Caco-2 (cell line): ENCODE data around the gene DNAH8. TPM values are rescaled to one million over a fixed set of nuclear protein-coding genes. Genes with fewer than 3 reads are reported as not detected.

Experiments
- BruUV-seq: library from RNA; stranded (reverse); fragments of 400-500 nt; replicated peaks from 2 replicates; lab custom pipeline; 2021; lab: Mats Ljungman, UMichigan
- CTCF ChIA-PET: fragments of 300-600 bp; sonication (Branson Sonifier 250); formaldehyde crosslinking; loops from one replicate; lab custom pipeline; 2022; ENCODE audit warnings: antibody characterized with exemption; lab: Charles Lee
- POLR2A ChIA-PET: fragments of 300-600 bp; sonication (Branson Sonifier 250); formaldehyde crosslinking; loops from one replicate; lab custom pipeline; 2022; ENCODE audit warnings: antibody characterized with exemption; lab: Charles Lee
- DNase-seq, 2 experiments: peaks; one replicate each; pipeline versions ENCODE4 v3.0.0 to v3.0.0-alpha.2; 2020 to 2022
- H3K27me3 ChIP-seq: replicated peaks from 2 replicates; pipeline ENCODE4 v1.6.0; 2011; ENCODE audit warnings: low read length; ENCODE audit not compliant: control insufficient read depth, insufficient read depth
- H3K36me3 ChIP-seq: 2 replicates; pipeline ENCODE4 v1.5.1; 2011; ENCODE audit warnings: low read length; ENCODE audit not compliant: control insufficient read depth, insufficient read depth
- H3K4me1 ChIP-seq: fragments of 250-450 bp; sonication (Bioruptor Pico); 2 replicates; pipeline ENCODE4 v1.5.1; 2020; ENCODE audit warnings: mild to moderate bottlenecking
- H3K4me3 ChIP-seq: 2 replicates; pipeline ENCODE4 v1.5.1; 2011; ENCODE audit warnings: low read depth, mild to moderate bottlenecking, control low read depth, low read length
- H3K9me3 ChIP-seq: fragments of 250-450 bp; sonication (Bioruptor Pico); 2 replicates; pipeline ENCODE4 v1.5.1; 2020; ENCODE audit warnings: mild to moderate bottlenecking, moderate library complexity
- H3K27ac Mint-ChIP-seq: one replicate; pipeline ENCODE4 v1.8.0; 2022; ENCODE audit warnings: mixed read lengths; ENCODE audit not compliant: unreplicated experiment
- H3K27me3 Mint-ChIP-seq: one replicate; pipeline ENCODE4 v1.8.0; 2022; ENCODE audit warnings: mixed read lengths; ENCODE audit not compliant: insufficient read depth, unreplicated experiment
- H3K36me3 Mint-ChIP-seq: one replicate; pipeline ENCODE4 v1.8.0; 2022; ENCODE audit warnings: mild to moderate bottlenecking, mixed read lengths; ENCODE audit not compliant: insufficient read depth, unreplicated experiment
- H3K4me1 Mint-ChIP-seq: one replicate; pipeline ENCODE4 v1.8.0; 2022; ENCODE audit warnings: low read depth, mixed read lengths; ENCODE audit not compliant: unreplicated experiment
- H3K4me3 Mint-ChIP-seq: one replicate; pipeline ENCODE4 v1.8.0; 2022; ENCODE audit warnings: mild to moderate bottlenecking, moderate library complexity, mixed read lengths; ENCODE audit not compliant: unreplicated experiment
- H3K9me3 Mint-ChIP-seq: one replicate; pipeline ENCODE4 v1.8.0; 2022; ENCODE audit warnings: mixed read lengths; ENCODE audit not compliant: unreplicated experiment
- intact Hi-C: fragments of 100-400 bp; cut with micrococcal nuclease; formaldehyde crosslinking; loops from one replicate; pipeline ENCODE4 v1.10.0; 2022; ENCODE audit not compliant: unreplicated experiment
- total RNA-seq: library from RNA; stranded (reverse); gene quantifications from 2 replicates; pipeline ENCODE4 v1.2.3, GENCODE V29; 2022
- TF ChIP-seq, protein P1 (sequence below), 2 experiments: fragments of 200-600 bp in 1 of 2; IDR thresholded peaks; 1 replicate in 1 of 2; 2 replicates in 1 of 2; pipeline versions ENCODE4 v1.5.1 to v1.8.0; 2011 to 2022; ENCODE audit warnings: antibody characterized with exemption in 1 of 2, control low read depth in 1 of 2, inconsistent platforms in 1 of 2, low read depth in 1 of 2, low read length in 1 of 2, mild to moderate bottlenecking in 1 of 2, moderate library complexity in 1 of 2; ENCODE audit not compliant: insufficient read depth in 1 of 2, severe bottlenecking in 1 of 2, unreplicated experiment in 1 of 2

DNAH8 gene
- total RNA-seq, 1 experiment from 2014 or later = not detected

DNA sequence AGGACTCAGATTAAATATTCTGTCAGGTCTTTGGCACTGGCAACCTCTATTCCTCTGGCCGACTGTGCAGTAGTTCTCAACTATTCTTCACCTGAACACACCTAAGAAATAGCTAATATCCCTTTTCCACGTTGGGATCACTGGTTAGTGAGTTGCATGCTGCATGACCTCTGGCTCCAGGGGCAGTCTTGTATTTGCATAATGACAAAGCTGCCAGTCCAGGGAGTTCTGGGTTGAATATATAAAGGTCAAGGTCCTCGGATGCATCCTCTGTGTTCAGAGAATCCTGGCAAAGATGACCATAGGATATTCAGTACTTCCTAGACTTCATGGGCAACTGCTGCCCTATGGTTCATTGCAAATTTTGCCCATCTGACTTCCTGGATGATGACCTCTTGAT is 131.2 kb downstream of the DNAH8 start:
- no TSS peak for BruUV-seq
- DNase-seq = no peak
- no peaks in the 10 kb centered on the region for H3K27me3 Mint-ChIP-seq
- ChIA-PET POLR2A (no interaction called here), CTCF (no interaction called here)
- H3K36me3 ChIP-seq = no peaks in the 10 kb centered on the region
- intact Hi-C loops = no loop called here
- H3K4me3 Mint-ChIP-seq = no peak overlapping the region
- no peaks in the 10 kb centered on the region for H3K36me3 Mint-ChIP-seq
- TF ChIP-seq, protein P1, sequence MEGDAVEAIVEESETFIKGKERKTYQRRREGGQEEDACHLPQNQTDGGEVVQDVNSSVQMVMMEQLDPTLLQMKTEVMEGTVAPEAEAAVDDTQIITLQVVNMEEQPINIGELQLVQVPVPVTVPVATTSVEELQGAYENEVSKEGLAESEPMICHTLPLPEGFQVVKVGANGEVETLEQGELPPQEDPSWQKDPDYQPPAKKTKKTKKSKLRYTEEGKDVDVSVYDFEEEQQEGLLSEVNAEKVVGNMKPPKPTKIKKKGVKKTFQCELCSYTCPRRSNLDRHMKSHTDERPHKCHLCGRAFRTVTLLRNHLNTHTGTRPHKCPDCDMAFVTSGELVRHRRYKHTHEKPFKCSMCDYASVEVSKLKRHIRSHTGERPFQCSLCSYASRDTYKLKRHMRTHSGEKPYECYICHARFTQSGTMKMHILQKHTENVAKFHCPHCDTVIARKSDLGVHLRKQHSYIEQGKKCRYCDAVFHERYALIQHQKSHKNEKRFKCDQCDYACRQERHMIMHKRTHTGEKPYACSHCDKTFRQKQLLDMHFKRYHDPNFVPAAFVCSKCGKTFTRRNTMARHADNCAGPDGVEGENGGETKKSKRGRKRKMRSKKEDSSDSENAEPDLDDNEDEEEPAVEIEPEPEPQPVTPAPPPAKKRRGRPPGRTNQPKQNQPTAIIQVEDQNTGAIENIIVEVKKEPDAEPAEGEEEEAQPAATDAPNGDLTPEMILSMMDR (IDR thresholded peaks at IDR 0.05; ENCODE audit: insufficient read depth in 1 of 2, low read depth in 1 of 2, low read length in 1 of 2, severe bottlenecking in 1 of 2, unreplicated experiment in 1 of 2) = no peak
- no peaks in the 10 kb centered on the region for H3K27me3 ChIP-seq
- H3K4me1 Mint-ChIP-seq = no peaks in the 10 kb centered on the region
- H3K9me3 Mint-ChIP-seq = no peaks in the 10 kb centered on the region
- no peaks in the 10 kb centered on the region for H3K9me3 ChIP-seq
- no peak overlapping the region for H3K4me3 ChIP-seq
- H3K4me1 ChIP-seq = no peaks in the 10 kb centered on the region
- no peak overlapping the region for H3K27ac Mint-ChIP-seq

DNA sequence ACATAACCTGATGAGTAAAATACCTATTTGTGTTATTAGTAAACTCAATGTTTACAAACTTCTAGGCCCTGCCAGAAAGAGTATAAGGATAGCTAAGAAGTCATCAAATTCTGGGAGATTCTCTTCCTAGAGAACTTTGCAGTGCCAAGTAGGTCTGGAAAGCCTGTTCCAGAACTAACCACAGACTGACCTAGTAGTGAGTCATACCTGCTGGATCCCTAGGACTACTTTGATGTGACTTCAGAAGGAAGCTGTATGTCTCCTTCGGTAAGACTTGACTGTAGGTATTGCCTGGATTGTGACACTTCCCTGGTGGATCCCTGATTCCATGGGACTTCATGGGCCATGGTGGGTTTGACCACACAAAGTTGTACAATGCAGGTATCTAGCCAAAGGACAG is 131.7 kb downstream of the DNAH8 start:
- TF ChIP-seq, protein P1 (IDR thresholded peaks at IDR 0.05; ENCODE audit: insufficient read depth in 1 of 2, low read depth in 1 of 2, low read length in 1 of 2, severe bottlenecking in 1 of 2, unreplicated experiment in 1 of 2) = no peak
- H3K27me3 ChIP-seq = no peaks in the 10 kb centered on the region
- no peak overlapping the region for H3K27ac Mint-ChIP-seq
- H3K4me1 Mint-ChIP-seq = no peaks in the 10 kb centered on the region
- no peaks in the 10 kb centered on the region for H3K9me3 ChIP-seq
- ChIA-PET POLR2A (no interaction called here), CTCF (no interaction called here)
- no peaks in the 10 kb centered on the region for H3K9me3 Mint-ChIP-seq
- no TSS peak for BruUV-seq
- no peak for DNase-seq
- H3K4me3 ChIP-seq = no peak overlapping the region
- no peak overlapping the region for H3K4me3 Mint-ChIP-seq
- intact Hi-C loops = no loop called here
- H3K4me1 ChIP-seq = no peaks in the 10 kb centered on the region
- no peaks in the 10 kb centered on the region for H3K36me3 Mint-ChIP-seq
- H3K27me3 Mint-ChIP-seq = no peaks in the 10 kb centered on the region
- no peaks in the 10 kb centered on the region for H3K36me3 ChIP-seq

DNA sequence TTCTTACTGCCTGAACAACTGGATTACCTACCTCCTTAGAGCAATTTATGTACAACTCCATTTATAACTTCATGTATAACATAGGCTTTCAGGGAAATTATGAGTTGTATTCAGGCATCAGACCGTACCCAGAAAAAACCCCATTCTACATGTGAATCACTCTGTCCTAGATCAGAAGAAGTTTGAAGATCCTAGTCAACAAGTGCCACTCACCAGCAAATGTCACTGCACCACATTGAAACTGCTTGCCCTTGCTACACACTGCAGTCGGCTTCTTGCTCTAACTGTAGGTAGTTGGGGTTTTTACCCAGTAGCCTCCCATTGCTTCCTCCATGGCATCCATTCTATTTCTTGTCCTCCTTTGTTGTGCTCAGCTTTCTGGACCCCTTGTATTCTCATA is 132.4 kb downstream of the DNAH8 start:
- Histone ChIP-seq H3K9me3 (no peaks in the 10 kb centered on the region), H3K4me1 (no peaks in the 10 kb centered on the region), H3K27me3 (no peaks in the 10 kb centered on the region), H3K36me3 (no peaks in the 10 kb centered on the region), H3K4me3 (no peak overlapping the region)
- no peaks in the 10 kb centered on the region for H3K9me3 Mint-ChIP-seq
- BruUV-seq = no TSS peak
- intact Hi-C loops = no loop called here
- TF ChIP-seq, protein P1 (IDR thresholded peaks at IDR 0.05; ENCODE audit: insufficient read depth in 1 of 2, low read depth in 1 of 2, low read length in 1 of 2, severe bottlenecking in 1 of 2, unreplicated experiment in 1 of 2) = no peak
- no peaks in the 10 kb centered on the region for H3K36me3 Mint-ChIP-seq
- H3K27me3 Mint-ChIP-seq = no peaks in the 10 kb centered on the region
- CTCF ChIA-PET = no interaction called here
- H3K4me1 Mint-ChIP-seq = no peaks in the 10 kb centered on the region
- H3K27ac Mint-ChIP-seq = no peak overlapping the region
- H3K4me3 Mint-ChIP-seq = no peak overlapping the region
- POLR2A ChIA-PET = no interaction called here
- DNase-seq = no peak
